Stimulated activated naive CD8-positive, alpha-beta T cell treated with anti-CD3 and anti-CD28 coated beads, Interleukin-15, Interleukin-2, amounts not matched to agents 100 U/mL and 50 U/mL, for 24 hours (primary cell): ENCODE results near the gene PLA2G3.
"Not testable (repeated sequence)": the region's sequence is repeated elsewhere in the genome, so short reads cannot be mapped to it uniquely, and the experiment has no call there.

Source experiments
- ATAC-seq: fragments of 150-1000 bp; cut with Tn5 transposase; one replicate; pipeline ENCODE4 v1.10.0; 2021
- DNase-seq: peaks from one replicate; pipeline ENCODE4 v3.0.0; 2021

The PLA2G3 gene

GRCh38 chr22:31139866-31140716 is at the start of gene PLA2G3:
Gene PLA2G3, minus strand, starts transcription at chr22:31140508. Its CDS starts 154 bp downstream, at chr22:31140354.
- no peak for ATAC-seq

GRCh38 chr22:31187627-31188026 is 47.3 kb upstream of the PLA2G3 start:
- DNase-seq (no peak), ATAC-seq (no peak)

More at GRCh38 chr22:31139866-31140716, at the start of gene PLA2G3:
- DNase-seq: no peak

GRCh38 chr22:31185056-31185455 is 44.7 kb upstream of the PLA2G3 start:
- ATAC-seq (no peak), DNase-seq (no peak)

- DNase-seq (no peak), ATAC-seq (no peak)
Observed at GRCh38 chr22:31184015-31184414, 43.7 kb upstream of the PLA2G3 start.

GRCh38 chr22:31179345-31179744 is 39.0 kb upstream of the PLA2G3 start:
- ATAC-seq (no peak), DNase-seq (no peak)

- ATAC-seq: no peak
- DNase-seq: no peak
Observed at GRCh38 chr22:31178859-31179258, 38.6 kb upstream of the PLA2G3 start.

GRCh38 chr22:31177420-31178162 is 37.3 kb upstream of the PLA2G3 start:
- ATAC-seq: no peak
- no peak for DNase-seq

GRCh38 chr22:31176923-31177322 is 36.6 kb upstream of the PLA2G3 start:
- DNase-seq (no peak), ATAC-seq (no peak)

- DNase-seq: no peak
- ATAC-seq: peak; percentile 95
Observed at GRCh38 chr22:31173386-31174145, 33.3 kb upstream of the PLA2G3 start.

GRCh38 chr22:31171734-31172133 is 31.4 kb upstream of the PLA2G3 start:
- not testable (repeated sequence) for DNase-seq, ATAC-seq

- DNase-seq: no peak
- no peak for ATAC-seq
Observed at GRCh38 chr22:31170971-31171370, 30.7 kb upstream of the PLA2G3 start.

GRCh38 chr22:31162015-31162765 is 21.9 kb upstream of the PLA2G3 start:
- no peak for DNase-seq
- no peak for ATAC-seq

GRCh38 chr22:31161386-31161785 is 21.1 kb upstream of the PLA2G3 start:
- no peak for ATAC-seq
- no peak for DNase-seq

GRCh38 chr22:31160328-31160978 is 20.1 kb upstream of the PLA2G3 start:
- DNase-seq: peak; percentile 19
- peak; percentile 41 for ATAC-seq

- DNase-seq: no peak
- ATAC-seq: no peak
Observed at GRCh38 chr22:31155422-31155821, 15.1 kb upstream of the PLA2G3 start.

- no peak for DNase-seq
- ATAC-seq: no peak
Observed at GRCh38 chr22:31154975-31155374, 14.7 kb upstream of the PLA2G3 start.

- DNase-seq (no peak), ATAC-seq (no peak)
Observed at GRCh38 chr22:31153357-31153756, 13.0 kb upstream of the PLA2G3 start.

GRCh38 chr22:31151872-31152271 is 11.6 kb upstream of the PLA2G3 start:
- DNase-seq (no peak), ATAC-seq (no peak)

GRCh38 chr22:31150615-31151014 is 10.3 kb upstream of the PLA2G3 start:
- no peak for DNase-seq
- ATAC-seq: no peak

- DNase-seq (peak; percentile 42), ATAC-seq (peak; percentile 57)
Observed at GRCh38 chr22:31148953-31149627, 8.8 kb upstream of the PLA2G3 start.

GRCh38 chr22:31148488-31148887 is 8.2 kb upstream of the PLA2G3 start:
- ATAC-seq: no peak

More at GRCh38 chr22:31148488-31148887, 8.2 kb upstream of the PLA2G3 start:
- DNase-seq: no peak
